GM18951 (cell line): ENCODE data around the gene KIAA0513.
"Not testable (repeated sequence)": the region's sequence is repeated elsewhere in the genome, so short reads cannot be mapped to it uniquely, and the experiment has no call there.

Experiments used
- POLR2A ChIP-seq: IDR thresholded peaks from 4 replicates; pipeline ENCODE4 v1.6.1; 2011; ENCODE audit warnings: mild to moderate bottlenecking; ENCODE audit not compliant: insufficient read length, insufficient read depth; ENCODE audit errors: extremely low read depth
- in situ Hi-C: fragments of 300-500 bp; cut with MboI; formaldehyde crosslinking; loops from one replicate; pipeline ENCODE4 v1.12.0; 2022; ENCODE audit warnings: low sequenced_read_pairs, mixed read lengths, inconsistent platforms; ENCODE audit not compliant: unreplicated experiment

Gene KIAA0513

DNA sequence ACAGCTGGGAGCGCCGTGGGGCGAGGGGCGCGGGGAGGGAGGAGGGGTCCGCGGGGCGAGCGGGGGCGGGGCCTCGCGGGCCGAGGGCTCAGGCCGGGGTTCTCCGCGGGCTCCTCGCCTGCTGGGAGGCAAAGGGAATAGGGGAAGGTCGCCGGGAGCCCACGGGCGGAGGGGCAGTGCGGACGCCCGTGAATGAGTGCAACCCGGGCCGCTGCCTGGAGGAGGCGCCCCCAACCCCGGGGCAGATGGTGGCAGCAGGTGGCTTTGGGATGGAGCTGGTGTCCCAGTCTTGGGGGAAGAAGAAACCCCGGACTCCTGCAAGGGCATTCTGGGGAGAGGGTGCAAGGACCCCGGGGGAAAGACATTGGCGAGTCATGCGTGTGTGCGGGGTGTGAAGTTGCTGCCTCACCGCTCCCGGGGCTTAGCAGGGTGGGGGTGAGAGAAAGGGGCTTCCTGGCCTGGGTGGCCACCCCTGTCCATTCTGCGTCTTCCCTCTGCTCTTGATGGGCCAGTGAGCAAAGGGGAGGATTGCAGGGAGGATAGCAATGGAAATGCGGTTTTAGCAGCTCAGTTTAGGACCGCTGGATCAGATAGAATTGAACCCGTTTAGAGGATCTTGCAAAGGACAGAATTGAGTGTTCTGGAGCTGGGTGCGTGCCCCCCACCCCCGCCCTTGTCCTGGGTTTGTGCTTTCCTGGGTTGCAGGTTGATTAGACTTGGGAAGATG is 526 bp downstream of the KIAA0513 start:
- in situ Hi-C loops, result no loop called here
- no peak for TF ChIP-seq POLR2A

DNA sequence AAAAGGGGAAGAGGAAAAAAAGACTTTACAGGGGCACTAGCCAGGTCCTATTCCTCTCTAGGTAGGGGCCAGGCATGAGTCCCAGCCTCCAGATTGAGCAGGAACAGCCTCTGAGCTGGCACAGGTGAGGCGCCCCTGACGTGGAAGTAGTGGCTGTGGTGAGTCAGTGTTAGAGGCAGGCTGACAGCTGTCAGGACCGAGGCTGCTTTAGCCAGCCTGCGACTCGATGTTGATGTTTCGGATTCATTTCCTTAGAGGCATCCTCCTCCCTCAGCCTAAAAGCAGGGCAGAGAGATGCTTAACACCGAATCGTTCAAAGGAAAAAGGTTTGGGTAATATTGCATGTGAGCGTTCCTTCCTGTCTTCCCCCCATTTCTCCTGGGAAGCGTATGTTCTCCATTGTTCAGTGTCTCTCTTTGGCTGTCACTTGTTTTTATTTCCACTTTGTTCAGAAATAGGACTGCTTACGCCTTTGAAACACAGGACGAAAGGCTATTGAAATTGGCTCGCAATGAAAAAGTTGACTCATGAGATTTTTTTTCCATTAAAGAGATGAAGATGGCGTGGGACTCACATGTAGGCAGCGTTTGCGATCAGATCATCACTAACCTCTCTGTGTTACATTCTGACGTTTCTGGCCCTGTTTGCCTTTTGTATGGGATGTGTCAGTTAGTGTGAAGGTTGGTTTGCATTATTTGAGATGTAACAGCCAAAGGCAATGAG is 1.3 kb downstream of the KIAA0513 start:
- in situ Hi-C loops, result no loop called here
- no peak for TF ChIP-seq POLR2A

DNA sequence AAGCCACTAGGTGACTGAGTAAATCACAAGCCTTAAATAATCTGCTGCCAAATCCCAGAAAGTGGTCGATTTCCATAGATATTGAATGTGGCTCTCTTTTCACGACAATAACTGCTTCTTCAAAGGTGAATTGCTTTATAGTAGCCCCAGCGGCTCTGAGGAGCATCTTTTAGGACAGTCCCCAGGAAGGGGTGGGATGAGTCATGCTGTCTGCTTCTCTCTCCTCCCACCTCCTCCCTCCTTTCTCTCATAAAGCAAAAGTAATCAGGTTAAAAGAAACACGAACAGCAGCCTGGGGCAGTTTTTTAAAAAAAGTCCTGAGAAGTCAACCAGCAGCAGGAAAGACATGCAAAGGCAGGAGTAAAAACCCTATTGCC is 1.8 kb downstream of the KIAA0513 start:
- in situ Hi-C loops, result no loop called here

DNA sequence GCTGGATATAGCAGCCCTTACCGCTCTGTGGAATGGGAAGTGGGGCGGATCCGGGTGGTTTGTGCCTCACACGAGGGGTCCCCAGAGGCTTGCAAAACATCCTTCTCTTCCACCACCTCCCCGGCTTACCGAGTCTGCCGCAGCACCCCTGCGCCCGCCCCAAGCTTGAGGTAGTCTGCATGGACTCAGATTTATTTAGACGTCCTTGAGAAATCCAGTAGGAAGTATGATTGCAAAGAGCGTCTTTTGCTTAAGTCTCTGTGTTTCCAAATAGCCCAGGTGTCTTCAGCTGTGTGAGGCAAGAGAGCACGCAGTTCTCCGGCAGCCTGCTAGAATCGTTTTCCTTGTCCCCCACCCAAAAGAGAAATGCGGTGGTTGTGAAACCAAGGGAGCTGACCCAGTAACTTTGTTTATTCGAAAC is 2.4 kb downstream of the KIAA0513 start:
- in situ Hi-C loops, result no loop called here
- no peak for TF ChIP-seq POLR2A

More for the DNA sequence above, 1.8 kb downstream of the KIAA0513 start:
- no peak for TF ChIP-seq POLR2A

DNA sequence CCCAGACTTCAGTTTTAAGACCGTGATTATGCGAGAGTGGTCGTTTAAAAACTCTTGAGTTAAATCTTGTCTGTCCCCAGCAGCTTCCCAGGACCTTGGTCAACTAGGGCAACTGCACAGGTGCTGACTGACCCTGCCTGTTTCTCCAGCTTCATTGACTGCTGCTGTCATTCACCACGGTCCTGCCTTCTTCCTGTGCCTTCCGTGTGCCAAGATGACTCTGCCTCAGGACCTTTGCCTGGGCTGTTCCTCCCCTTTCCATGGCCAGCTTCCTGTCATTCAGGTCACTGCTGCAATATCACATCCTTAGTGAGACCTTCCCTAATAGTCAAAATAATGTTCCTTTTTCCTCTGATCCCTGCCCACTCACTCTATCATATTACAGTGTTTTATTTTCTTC is 3.9 kb downstream of the KIAA0513 start:
- no peak for TF ChIP-seq POLR2A
- in situ Hi-C loops, result no loop called here

DNA sequence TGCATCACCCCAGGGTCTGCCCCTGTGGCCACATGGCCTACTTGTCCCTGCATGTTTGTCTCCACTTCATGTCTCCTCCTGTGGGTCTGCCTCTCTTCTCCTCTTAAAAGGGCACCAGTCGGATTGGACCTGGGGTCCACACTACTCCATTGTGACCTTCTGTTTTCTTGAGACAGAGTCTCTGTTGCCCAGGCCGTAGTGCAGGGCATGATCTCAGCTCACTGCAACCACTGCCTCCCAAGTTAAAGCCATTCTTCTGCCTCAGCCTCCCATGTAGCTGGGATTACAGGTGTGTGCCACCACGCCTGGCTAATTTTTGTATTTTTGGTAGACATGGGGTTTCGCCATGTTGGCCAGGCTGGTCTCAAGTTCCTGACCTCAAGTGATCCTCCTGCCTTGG is 4.6 kb downstream of the KIAA0513 start:
- in situ Hi-C loops, result not testable (repeated sequence)

DNA sequence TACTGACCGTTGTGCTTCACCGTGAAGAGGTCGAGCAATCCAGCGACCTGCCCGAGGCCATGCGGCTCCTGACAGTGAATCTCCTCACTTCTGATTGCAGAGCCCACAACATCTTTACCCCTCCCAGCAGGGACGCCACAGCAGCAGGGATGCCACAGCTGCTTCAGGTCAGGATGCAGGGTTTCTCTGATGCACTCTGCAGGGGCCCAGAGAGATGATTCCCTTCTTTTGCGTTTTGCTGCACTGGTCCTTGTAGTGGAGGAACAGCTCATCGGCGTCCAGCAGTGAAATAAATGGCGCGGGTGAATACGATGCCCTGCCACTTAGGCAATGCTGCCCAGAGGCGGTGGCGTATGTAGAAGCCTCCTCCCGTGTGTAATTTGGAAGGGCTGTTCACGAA is 5.6 kb downstream of the KIAA0513 start:
- in situ Hi-C loops, result no loop called here
- TF ChIP-seq POLR2A, result no peak

DNA sequence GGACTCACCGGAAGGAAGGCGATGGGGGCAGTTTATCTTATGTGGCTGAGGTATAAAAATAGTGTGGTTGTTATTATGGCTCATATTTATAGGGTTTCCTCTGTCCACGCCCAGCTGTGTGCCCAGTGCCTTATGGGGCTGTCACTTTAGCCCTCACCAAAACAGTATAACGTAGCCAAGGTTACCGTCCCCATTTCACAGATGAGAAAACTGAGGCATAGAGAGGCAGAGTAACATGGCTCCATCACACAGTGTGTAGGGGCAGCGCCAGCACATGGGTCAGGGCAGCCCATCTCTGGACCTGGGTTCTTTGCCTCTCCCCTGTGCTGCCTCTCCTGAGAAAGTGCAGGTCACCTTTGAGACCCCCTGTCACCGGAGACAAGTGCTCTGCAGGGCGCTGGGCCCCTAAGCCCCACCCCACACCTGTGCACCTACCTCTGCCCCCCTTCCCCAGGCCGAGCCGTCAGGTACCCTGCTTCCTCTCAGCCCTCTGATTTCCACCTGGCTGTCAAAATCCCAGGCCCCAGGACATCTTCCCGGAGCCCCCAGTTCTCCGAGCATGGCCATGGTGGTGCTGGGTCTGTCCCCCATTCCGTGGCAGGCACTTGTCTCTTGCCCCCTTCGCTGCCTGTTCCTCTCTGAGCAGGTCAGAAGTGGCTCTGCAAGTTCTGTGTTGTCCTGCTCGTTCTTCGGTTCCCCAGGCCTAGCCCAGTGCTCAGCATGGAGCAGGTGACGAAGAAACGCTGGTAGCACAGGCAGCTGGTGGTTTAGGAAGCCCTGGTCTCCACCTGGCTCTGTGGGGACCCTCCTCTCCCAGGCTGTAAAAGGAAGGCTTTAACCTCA is 7.2 kb downstream of the KIAA0513 start:
- no peak for TF ChIP-seq POLR2A
- in situ Hi-C loops, result no loop called here

DNA sequence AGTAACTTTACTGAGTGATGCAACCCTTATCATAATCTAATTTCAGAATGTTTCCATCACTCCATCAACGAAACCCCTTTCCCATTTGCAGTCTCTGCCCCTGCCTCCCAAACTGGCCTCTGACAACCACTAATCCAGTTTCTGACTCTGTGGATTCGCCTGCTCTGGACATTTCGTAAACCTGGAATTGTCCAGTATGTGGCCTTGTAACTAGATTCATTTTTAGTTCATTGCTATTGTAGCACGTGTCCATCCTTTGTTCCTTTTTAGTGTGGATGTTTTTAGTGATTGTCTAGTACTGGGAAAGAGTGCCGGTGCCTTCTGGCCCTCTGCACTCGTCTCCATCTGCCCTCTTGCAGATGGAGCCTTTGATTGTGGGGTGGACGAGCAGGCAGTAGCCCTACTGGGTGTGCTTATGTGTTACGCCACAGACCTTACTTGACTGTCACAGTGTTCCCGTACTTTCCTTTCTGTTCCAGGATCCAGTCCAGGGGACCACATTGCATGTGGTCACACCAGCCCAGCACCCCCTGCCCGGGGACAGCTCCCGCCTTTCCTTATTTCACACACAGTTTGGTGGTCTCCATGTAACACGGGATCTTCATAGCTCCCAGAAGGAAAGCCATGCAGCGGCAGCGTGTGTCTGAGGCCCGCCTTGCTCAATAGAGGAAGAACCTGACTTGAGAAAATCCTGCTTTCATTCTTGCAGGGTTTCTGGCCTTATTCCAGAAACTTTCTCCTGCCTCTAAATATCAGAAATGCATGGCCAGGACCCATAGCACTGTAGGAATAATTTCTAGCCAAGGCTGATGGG is 8.8 kb downstream of the KIAA0513 start:
- TF ChIP-seq POLR2A, result no peak
- in situ Hi-C loops, result no loop called here

DNA sequence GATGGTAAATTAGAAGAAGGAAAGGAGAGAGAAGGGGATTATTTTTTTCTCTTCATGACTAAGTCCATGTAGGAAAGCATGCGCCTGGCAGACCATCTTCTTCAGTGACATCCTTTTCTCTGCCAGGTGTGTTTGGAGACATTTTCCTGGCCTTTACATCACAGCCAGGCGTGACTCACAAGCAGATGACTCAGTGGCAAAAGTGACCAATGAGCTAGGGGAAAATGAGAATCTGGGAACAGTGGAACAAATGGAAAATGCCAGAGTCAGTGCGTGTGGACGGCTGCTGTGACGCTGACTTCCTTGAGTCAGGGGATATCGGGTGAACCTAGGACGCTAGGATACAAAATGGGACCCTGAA is 9.4 kb downstream of the KIAA0513 start:
- no peak for TF ChIP-seq POLR2A
- in situ Hi-C loops, result no loop called here

DNA sequence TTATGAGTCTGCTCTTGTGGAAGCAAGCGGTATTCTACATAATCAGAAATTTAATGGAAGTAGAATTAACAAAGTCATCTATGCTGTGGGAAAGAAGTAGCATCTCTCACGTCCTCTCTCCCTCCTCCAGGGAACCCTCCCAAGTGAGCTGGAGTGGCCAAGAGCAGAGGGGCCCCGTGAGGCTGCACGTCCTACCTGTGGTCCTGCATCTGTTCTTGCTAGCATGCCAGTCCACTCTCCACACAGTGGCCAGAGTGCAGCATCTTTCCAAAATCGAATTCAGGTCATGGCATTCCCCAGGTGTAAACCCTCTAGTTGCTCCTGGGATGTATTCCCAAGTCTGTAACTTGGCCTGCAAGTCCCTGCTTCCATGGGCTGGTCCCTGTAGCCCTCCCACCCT is 10.1 kb downstream of the KIAA0513 start:
- in situ Hi-C loops, result no loop called here
- TF ChIP-seq POLR2A, result no peak

DNA sequence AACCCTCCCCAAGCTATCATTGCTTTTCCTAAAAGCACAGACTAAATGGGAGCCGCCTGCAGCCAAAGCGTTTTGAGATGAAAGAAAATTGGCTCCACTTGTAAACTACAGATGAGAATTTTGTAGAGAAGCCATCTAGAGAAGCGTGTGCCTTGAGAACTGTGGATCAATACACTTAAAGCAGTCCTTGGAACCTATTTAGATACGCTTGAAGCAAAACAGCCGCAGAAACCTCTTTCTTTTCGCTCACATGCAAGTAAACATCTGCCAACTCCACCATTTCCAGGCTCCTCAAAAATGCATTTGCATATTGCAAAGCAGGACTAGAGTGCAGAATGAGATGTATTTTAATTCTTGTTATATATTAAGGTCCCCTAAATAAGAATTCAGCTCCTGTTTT is 13.1 kb downstream of the KIAA0513 start:
- TF ChIP-seq POLR2A, result no peak
- in situ Hi-C loops, result no loop called here

DNA sequence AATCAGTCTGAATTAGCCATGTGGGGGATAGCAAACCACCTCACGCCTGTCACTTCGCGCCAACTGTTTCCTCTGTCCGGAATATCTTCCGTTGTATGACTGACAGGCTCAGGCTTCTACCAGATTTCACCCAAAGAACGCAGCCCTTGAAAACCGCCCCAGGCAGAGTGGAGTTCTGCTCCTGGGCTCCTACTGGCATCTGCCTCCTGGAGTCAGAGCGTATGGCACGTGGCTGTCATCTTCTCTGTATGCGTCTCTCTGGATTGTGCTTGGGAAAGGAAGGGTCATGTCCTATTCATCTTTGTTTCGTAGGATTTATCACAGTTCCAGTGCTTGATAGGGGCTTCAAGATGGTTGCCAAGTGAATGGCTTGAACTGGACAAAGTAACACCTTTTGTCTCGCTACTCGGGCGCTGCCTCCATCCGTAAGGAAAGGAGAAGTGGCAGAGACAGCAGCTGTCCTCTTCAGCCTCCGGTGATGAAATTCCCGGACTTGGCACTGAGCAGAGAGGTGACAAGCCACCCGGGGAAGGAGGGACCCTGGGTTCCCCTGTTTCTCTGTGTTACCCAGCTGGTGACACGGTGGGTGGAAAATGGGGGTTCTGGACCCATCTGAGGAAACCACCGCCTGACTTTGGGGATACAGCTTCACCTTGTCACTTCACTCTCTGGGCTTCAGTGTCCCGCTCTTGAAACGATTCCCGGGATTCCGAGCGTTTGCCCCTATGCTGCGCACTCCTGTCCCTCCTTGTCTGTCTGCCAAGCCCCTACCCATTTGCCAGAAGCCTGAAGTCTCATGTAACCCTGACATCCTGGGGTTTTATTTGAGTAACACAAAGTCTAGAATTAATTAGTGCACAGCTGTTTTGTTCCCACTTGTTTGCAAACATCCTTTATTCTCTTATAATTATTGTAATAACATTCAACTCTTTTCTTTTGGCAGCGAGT is 13.9 kb downstream of the KIAA0513 start:
- no peak for TF ChIP-seq POLR2A
- in situ Hi-C loops, result no loop called here
